Breast epithelium (tissue), 4 donors: ENCODE data around the gene MAST4. TPM values are rescaled to one million over a fixed set of nuclear protein-coding genes. Genes with fewer than 3 reads are reported as not detected.

Experiments
- DNase-seq, 2 donors: peaks; one replicate each; pipeline ENCODE4 v3.0.0-alpha.2; 2019; ENCODE audit warnings: low spot score in 2 of 2
- H3K27ac ChIP-seq, 2 donors: fragments of 200-600 bp; sonication (generic) in 1 of 2; one replicate each; pipeline ENCODE4 v1.5.1; 2016 to 2019; ENCODE audit warnings: mild to moderate bottlenecking in 1 of 2
- H3K27me3 ChIP-seq, 2 donors: fragments of 200-600 bp; sonication (generic) in 1 of 2; one replicate each; pipeline versions ENCODE4 v1.5.1 to v1.6.0; 2017 to 2019; ENCODE audit warnings: control low read depth in 1 of 2, mild to moderate bottlenecking in 1 of 2
- H3K36me3 ChIP-seq: fragments of 200-600 bp; one replicate; pipeline ENCODE4 v1.5.1; 2019
- H3K4me1 ChIP-seq, 2 donors: fragments of 200-600 bp; sonication (generic); one replicate each; pipeline ENCODE4 v1.5.1; 2016 to 2019; ENCODE audit warnings: control low read depth in 1 of 2
- H3K4me3 ChIP-seq, 3 donors: fragments of 200-600 bp; sonication (generic); 1 replicate in 2 of 3; 2 replicates in 1 of 3; pipeline ENCODE4 v1.5.1; 2016 to 2019; ENCODE audit warnings: mild to moderate bottlenecking in 3 of 3, moderate library complexity in 2 of 3
- H3K9me3 ChIP-seq, 2 donors: fragments of 200-600 bp; sonication (generic) in 1 of 2; one replicate each; pipeline ENCODE4 v1.5.1; 2016 to 2019; ENCODE audit warnings: control low read depth in 1 of 2
- CTCF ChIP-seq, 3 donors: fragments of 450-650 bp; IDR thresholded peaks; one replicate each; pipeline ENCODE4 v1.5.1; 2016 to 2017; ENCODE audit warnings: antibody characterized with exemption in 3 of 3, mild to moderate bottlenecking in 3 of 3, moderate library complexity in 3 of 3
- POLR2A ChIP-seq: fragments of 450-650 bp; IDR thresholded peaks from one replicate; pipeline ENCODE4 v1.6.1; 2016; ENCODE audit warnings: antibody characterized with exemption, mild to moderate bottlenecking, moderate library complexity
- POLR2AphosphoS5 ChIP-seq, 3 donors: sonication (generic); formaldehyde crosslinking; IDR thresholded peaks; one replicate each; pipeline ENCODE4 v1.6.1; 2017; ENCODE audit warnings: antibody characterized with exemption in 3 of 3
- intact Hi-C: fragments of 100-400 bp; cut with DNase I; formaldehyde crosslinking; loops from one replicate; pipeline ENCODE4 v1.15.1; 2023; ENCODE audit warnings: low total_unique reads
- total RNA-seq, 3 donors: library from RNA; depleted of rRNA; stranded (reverse); fragments of >200 nt; gene quantifications; one replicate each; pipeline ENCODE4 v1.1.0, GENCODE V29; 2016

Gene MAST4
- total RNA-seq, 3 donors from 2014 or later: 28.0 to 61.5 (median 50.1) TPM

GRCh38 chr5:66659780-66660179, 63.6 kb downstream of the MAST4 start:
- Histone ChIP-seq H3K27ac (no peak overlapping the region), H3K4me1 (no peaks in the 10 kb centered on the region), H3K36me3 (no peaks in the 10 kb centered on the region), H3K27me3 (no peaks in the 10 kb centered on the region), H3K4me3 (no peak overlapping the region), H3K9me3 (no peaks in the 10 kb centered on the region)
- TF ChIP-seq CTCF (IDR thresholded peaks at IDR 0.05) (no peak), POLR2AphosphoS5 (IDR thresholded peaks at IDR 0.05) (no peak), POLR2A (no peak)
- no peak for DNase-seq
- intact Hi-C loops: no loop called here

GRCh38 chr5:66660396-66660795, 64.2 kb downstream of the MAST4 start:
- no peaks in the 10 kb centered on the region for H3K9me3 ChIP-seq
- no peaks in the 10 kb centered on the region for H3K4me1 ChIP-seq
- no peak overlapping the region for H3K4me3 ChIP-seq
- no peak overlapping the region for H3K27ac ChIP-seq
- no peaks in the 10 kb centered on the region for H3K27me3 ChIP-seq
- TF ChIP-seq CTCF (IDR thresholded peaks at IDR 0.05): no peak
- no peak for TF ChIP-seq POLR2A
- TF ChIP-seq POLR2AphosphoS5 (IDR thresholded peaks at IDR 0.05): no peak
- no peaks in the 10 kb centered on the region for H3K36me3 ChIP-seq
- DNase-seq: no peak
- intact Hi-C loops: no loop called here

GRCh38 chr5:66661149-66661548, 65.0 kb downstream of the MAST4 start:
- H3K9me3 ChIP-seq: no peaks in the 10 kb centered on the region
- TF ChIP-seq POLR2AphosphoS5 (IDR thresholded peaks at IDR 0.05) (no peak), CTCF (IDR thresholded peaks at IDR 0.05) (no peak), POLR2A (no peak)
- H3K27ac ChIP-seq: no peak overlapping the region
- H3K36me3 ChIP-seq: no peaks in the 10 kb centered on the region
- no peak for DNase-seq
- intact Hi-C loops: no loop called here
- H3K4me1 ChIP-seq: no peaks in the 10 kb centered on the region
- no peak overlapping the region for H3K4me3 ChIP-seq
- no peaks in the 10 kb centered on the region for H3K27me3 ChIP-seq

GRCh38 chr5:66666778-66667177, 70.6 kb downstream of the MAST4 start:
- TF ChIP-seq POLR2AphosphoS5 (IDR thresholded peaks at IDR 0.05) (no peak), POLR2A (no peak), CTCF (IDR thresholded peaks at IDR 0.05) (no peak)
- no peak overlapping the region for H3K4me3 ChIP-seq
- no peak for DNase-seq
- intact Hi-C loops: loop anchor here (5.0 kb wide), 1 partner anchor 439 kb away; no protein-coding TSS in a partner anchor
- no peaks in the 10 kb centered on the region for H3K27me3 ChIP-seq
- H3K36me3 ChIP-seq: no peaks in the 10 kb centered on the region
- no peaks in the 10 kb centered on the region for H3K9me3 ChIP-seq
- H3K27ac ChIP-seq: no peak overlapping the region
- H3K4me1 ChIP-seq: no peaks in the 10 kb centered on the region

- no peak for DNase-seq
- no peaks in the 10 kb centered on the region for H3K27me3 ChIP-seq
- TF ChIP-seq POLR2AphosphoS5 (IDR thresholded peaks at IDR 0.05): no peak
- TF ChIP-seq POLR2A: no peak
- TF ChIP-seq CTCF (IDR thresholded peaks at IDR 0.05): no peak
- intact Hi-C loops: loop anchor here (5.0 kb wide), 1 partner anchor 442 kb away; no protein-coding TSS in a partner anchor
- no peak overlapping the region for H3K4me3 ChIP-seq
- H3K27ac ChIP-seq: no peak overlapping the region
- no peaks in the 10 kb centered on the region for H3K4me1 ChIP-seq
- no peaks in the 10 kb centered on the region for H3K9me3 ChIP-seq
- no peaks in the 10 kb centered on the region for H3K36me3 ChIP-seq
Observed at GRCh38 chr5:66669086-66669861, 73.1 kb downstream of the MAST4 start.
